Measurements from ENCODE around the gene TMEM208. TPM values are rescaled to one million over a fixed set of nuclear protein-coding genes. Genes with fewer than 3 reads are reported as not detected.

TMEM208 gene
- total and polyA plus RNA-seq, 2 of the 8 experiments (the other 6 are each of a cell fraction or from before 2014, with no cell fraction given) = 37.7 to 100.0 TPM

DNA sequence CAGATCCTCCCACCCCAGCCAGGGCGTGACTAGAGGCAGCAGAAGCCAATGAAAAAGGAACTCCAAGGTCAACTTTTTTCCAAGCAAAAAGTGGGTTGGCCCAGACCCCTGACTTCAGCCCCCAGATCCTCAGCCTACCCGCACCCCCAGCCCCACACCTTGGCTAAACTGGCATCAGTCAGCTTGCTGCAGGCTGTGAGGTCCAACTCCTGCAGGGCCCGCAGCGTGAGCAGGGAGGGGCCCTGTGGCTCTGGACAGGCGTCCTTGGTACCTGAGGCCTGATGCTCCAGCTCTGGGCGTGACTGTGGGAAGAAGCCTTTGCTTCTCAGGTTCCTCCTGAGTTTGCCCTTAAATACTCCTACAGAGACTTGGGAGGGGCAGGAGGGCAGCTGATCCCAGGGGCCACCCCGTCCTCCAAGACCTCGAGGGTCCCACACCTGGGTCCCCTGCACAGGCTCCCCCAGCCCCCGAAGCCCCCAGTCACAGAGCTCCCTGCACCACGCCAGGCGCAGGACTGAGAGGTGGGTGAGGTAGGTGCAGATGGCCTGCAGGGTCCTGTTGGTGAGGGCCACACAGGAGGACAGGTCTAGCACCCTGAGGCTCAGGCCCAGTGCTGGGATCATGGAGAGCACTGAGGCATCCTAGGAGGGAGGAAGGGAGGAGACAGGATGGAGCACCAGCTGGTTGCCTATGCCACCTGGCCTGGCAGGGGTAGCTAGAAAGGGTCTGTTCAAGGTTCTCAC is 18.6 kb upstream of the TMEM208 start:
- Histone ChIP-seq H3K9ac (replicated peaks in 1 of 4; ENCODE audit: extremely low read depth in 1 of 4, low read depth in 3 of 4, low read length in 3 of 4) (no peak overlapping the region; a peak in 1 of 7 replicates), H3K4me3 (ENCODE audit: extremely low read depth in 1 of 4, insufficient read depth in 2 of 4, low read depth in 3 of 4, low read length in 4 of 4) (no peak overlapping the region)
- TF ChIP-seq NANOG (IDR thresholded peaks at IDR 0.05; ENCODE audit: insufficient read depth, low read depth, low read length, poor library complexity, severe bottlenecking) (no peak), TAF1 (IDR thresholded peaks at IDR 0.05; ENCODE audit: low read depth, low read length) (no peak), TAF7 (optimal IDR thresholded peaks at IDR 0.05; ENCODE audit: borderline replicate concordance, low read depth, low read length) (no peak), SP2 (IDR thresholded peaks at IDR 0.05; ENCODE audit: low read length) (no peak), JUN (IDR thresholded peaks at IDR 0.05; ENCODE audit: low read depth, low read length) (no peak), EZH2 (IDR thresholded peaks at IDR 0.05; ENCODE audit: low read depth, low read length, severe bottlenecking) (no peak), HDAC2 (IDR thresholded peaks at IDR 0.05; ENCODE audit: borderline replicate concordance in 1 of 2, low read depth in 2 of 2, low read length in 2 of 2) (no peak), POLR2A (IDR thresholded peaks at IDR 0.05; ENCODE audit: control extremely low read depth in 1 of 2, low read depth in 2 of 2, low read length in 2 of 2) (no peak), CBX8 (IDR thresholded peaks at IDR 0.05; ENCODE audit: borderline replicate concordance, low read depth, low read length) (no peak), TBP (IDR thresholded peaks at IDR 0.05; ENCODE audit: low read depth, low read length) (no peak), KDM1A (IDR thresholded peaks at IDR 0.05; ENCODE audit: borderline replicate concordance, low read length) (no peak)
- TF ChIP-seq, protein P1, sequence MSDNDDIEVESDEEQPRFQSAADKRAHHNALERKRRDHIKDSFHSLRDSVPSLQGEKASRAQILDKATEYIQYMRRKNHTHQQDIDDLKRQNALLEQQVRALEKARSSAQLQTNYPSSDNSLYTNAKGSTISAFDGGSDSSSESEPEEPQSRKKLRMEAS (IDR thresholded peaks at IDR 0.05) = no peak

More for the DNA sequence above, 18.6 kb upstream of the TMEM208 start:
- no peak overlapping the region for H3K56ac ChIP-seq (replicated peaks; ENCODE audit: insufficient read length, low read depth, low read length)
- H3K18ac ChIP-seq (ENCODE audit: extremely low read depth, low read length) = no peak overlapping the region
- H3K36me3 ChIP-seq (ENCODE audit: control insufficient read depth in 2 of 4, insufficient read depth in 4 of 4, low read length in 3 of 4) = peaks cover 0 to 3% (median 0%) of the 10 kb centered on the region in 4 experiments; a peak in 2 of 8 replicates
- H3K4ac ChIP-seq (replicated peaks; ENCODE audit: insufficient read length, low read depth, low read length) = no peak overlapping the region
- peaks cover 0 to 10% (median 1%) of the 10 kb centered on the region in 4 experiments; a peak in 2 of 7 replicates for H3K4me1 ChIP-seq (replicated peaks in 1 of 4; ENCODE audit: control insufficient read depth in 3 of 4, insufficient read depth in 4 of 4, low read length in 3 of 4)
- H4K91ac ChIP-seq (replicated peaks; ENCODE audit: insufficient read length, low read length) = no peak overlapping the region
- no peaks in the 10 kb centered on the region for H3K23me2 ChIP-seq (ENCODE audit: low read depth, low read length)
- FAIRE-seq = no peak
- WGBS, 2 experiments (ENCODE audit: extremely low coverage in 1 of 2, insufficient coverage in 1 of 2, insufficient read length in 1 of 2, insufficient replicate concordance in 2 of 2, low coverage in 1 of 2, low lambda C conversion rate in 2 of 2, missing lambda C conversion rate in 1 of 2) = 84% methylated on average over 8 of the region's 11 CpGs; no CpG with 5 or more reads in 1 of the 2 experiments
- no peak overlapping the region for H2BK20ac ChIP-seq (ENCODE audit: low read length)
- H2BK12ac ChIP-seq (ENCODE audit: low read depth, low read length) = 0 out of 2 replicates have a peak overlapping the region, but pooled peaks have one; percentile 50
- no peak overlapping the region for H2BK15ac ChIP-seq (ENCODE audit: low read length)
- no peaks in the 10 kb centered on the region for H3K9me3 ChIP-seq (ENCODE audit: insufficient read depth in 2 of 2, low read depth in 1 of 2, low read length in 1 of 2)
- no peak overlapping the region for H3K4me2 ChIP-seq (ENCODE audit: insufficient read depth in 1 of 2, low read depth in 2 of 2, low read length in 2 of 2)
- H3K27me3 ChIP-seq (replicated peaks in 1 of 4; ENCODE audit: control insufficient read depth in 3 of 4, extremely low read depth in 1 of 4, insufficient read depth in 3 of 4, low read length in 3 of 4) = peaks cover 0 to 9% (median 6%) of the 10 kb centered on the region in 4 experiments; a peak in 4 of 7 replicates
- H2BK120ac ChIP-seq (replicated peaks; ENCODE audit: low read depth, low read length) = no peak overlapping the region
- H4K8ac ChIP-seq (ENCODE audit: extremely low read depth, insufficient read depth, low read length) = no peak overlapping the region
- H2AFZ ChIP-seq (ENCODE audit: low read length) = no peak overlapping the region
- no peaks in the 10 kb centered on the region for H3K79me1 ChIP-seq (ENCODE audit: low read depth, low read length)
- no peak overlapping the region for H3K14ac ChIP-seq (ENCODE audit: insufficient read length)
- H4K5ac ChIP-seq (ENCODE audit: insufficient read length, low read depth, low read length) = no peak overlapping the region
- H2BK5ac ChIP-seq (ENCODE audit: low read depth, low read length) = peak overlapping the region; percentile 60; the same call in 1 of the 2 replicates
- POLR2A ChIA-PET (ENCODE audit: partially characterized antibody) = interaction anchor here (0.8 to 4.3 kb wide), 9 partner anchors 8 to 210 kb away, joined by 3 to 20 read pairs (median 3); partner anchors contain the start of genes FHOD1 and TMEM208
- no peaks in the 10 kb centered on the region for H3K79me2 ChIP-seq (ENCODE audit: control insufficient read depth in 1 of 2, insufficient read depth in 2 of 2, low read length in 2 of 2)
- no peak overlapping the region for H3K23ac ChIP-seq (ENCODE audit: insufficient read length)
- CTCF ChIA-PET (ENCODE audit: partially characterized antibody) = interaction anchor here (1.0 to 8.9 kb wide), 8 partner anchors 12 to 210 kb away, joined by 3 to 111 read pairs (median 5); partner anchors contain the start of genes E2F4, ELMO3 and TMEM208
- H3K27ac ChIP-seq (ENCODE audit: low read depth, low read length) = no peak overlapping the region
- no peaks in the 10 kb centered on the region for H4K20me1 ChIP-seq (replicated peaks in 1 of 2; ENCODE audit: control insufficient read depth in 1 of 2, insufficient read depth in 2 of 2, low read length in 2 of 2)
- no peak overlapping the region for H2AK5ac ChIP-seq (ENCODE audit: low read depth, low read length)
- no peak for DNase-seq (ENCODE audit: low read depth in 1 of 2, low spot score in 2 of 2)
